ENCODE results near the gene NXPH2.

DNA sequence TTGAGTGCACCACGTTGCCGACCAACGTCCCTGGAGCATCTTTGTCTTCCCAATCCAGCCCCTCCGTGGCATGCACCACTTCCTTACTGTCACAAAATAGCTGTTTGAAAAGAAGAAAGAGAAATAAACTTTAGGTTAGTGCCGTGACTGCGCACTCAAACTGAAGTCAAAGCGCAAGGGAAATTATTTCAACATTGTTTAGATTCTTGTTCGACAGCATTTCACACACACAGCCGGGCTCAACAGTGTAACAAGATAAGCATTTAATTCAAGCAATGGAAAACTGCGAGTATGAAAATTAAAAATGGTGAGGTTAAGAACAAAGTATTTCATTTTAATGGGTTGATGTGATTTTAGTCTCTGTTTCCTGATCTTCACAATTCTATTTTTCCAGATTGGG is 108.6 kb downstream of the NXPH2 start:
- TF ChIP-seq, protein P1, sequence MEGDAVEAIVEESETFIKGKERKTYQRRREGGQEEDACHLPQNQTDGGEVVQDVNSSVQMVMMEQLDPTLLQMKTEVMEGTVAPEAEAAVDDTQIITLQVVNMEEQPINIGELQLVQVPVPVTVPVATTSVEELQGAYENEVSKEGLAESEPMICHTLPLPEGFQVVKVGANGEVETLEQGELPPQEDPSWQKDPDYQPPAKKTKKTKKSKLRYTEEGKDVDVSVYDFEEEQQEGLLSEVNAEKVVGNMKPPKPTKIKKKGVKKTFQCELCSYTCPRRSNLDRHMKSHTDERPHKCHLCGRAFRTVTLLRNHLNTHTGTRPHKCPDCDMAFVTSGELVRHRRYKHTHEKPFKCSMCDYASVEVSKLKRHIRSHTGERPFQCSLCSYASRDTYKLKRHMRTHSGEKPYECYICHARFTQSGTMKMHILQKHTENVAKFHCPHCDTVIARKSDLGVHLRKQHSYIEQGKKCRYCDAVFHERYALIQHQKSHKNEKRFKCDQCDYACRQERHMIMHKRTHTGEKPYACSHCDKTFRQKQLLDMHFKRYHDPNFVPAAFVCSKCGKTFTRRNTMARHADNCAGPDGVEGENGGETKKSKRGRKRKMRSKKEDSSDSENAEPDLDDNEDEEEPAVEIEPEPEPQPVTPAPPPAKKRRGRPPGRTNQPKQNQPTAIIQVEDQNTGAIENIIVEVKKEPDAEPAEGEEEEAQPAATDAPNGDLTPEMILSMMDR (IDR thresholded peaks at IDR 0.05): no peak
- TF ChIP-seq, protein P2, sequence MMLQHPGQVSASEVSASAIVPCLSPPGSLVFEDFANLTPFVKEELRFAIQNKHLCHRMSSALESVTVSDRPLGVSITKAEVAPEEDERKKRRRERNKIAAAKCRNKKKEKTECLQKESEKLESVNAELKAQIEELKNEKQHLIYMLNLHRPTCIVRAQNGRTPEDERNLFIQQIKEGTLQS (CRISPR knock-in tag; conservative IDR thresholded peaks at IDR 0.05): no peak
- TF ChIP-seq ESRRA (CRISPR knock-in tag; IDR thresholded peaks at IDR 0.05; ENCODE audit: borderline replicate concordance): no peak
- TF ChIP-seq TEAD4 (CRISPR knock-in tag; IDR thresholded peaks at IDR 0.05): no peak
- no peak for TF ChIP-seq MXD4 (CRISPR knock-in tag; IDR thresholded peaks at IDR 0.05; ENCODE audit: borderline replicate concordance)
- no peak for TF ChIP-seq CREB1 (CRISPR knock-in tag; IDR thresholded peaks at IDR 0.05)
- TF ChIP-seq ZNF416 (CRISPR knock-in tag; IDR thresholded peaks at IDR 0.05): no peak

Data from WTC11 (cell line).